GM10266 (cell line): ENCODE results near the gene CDCA5.
A peak's percentile ranks its signal among the peaks of the same experiment; 100 is the strongest.
"Not testable (repeated sequence)": the region's sequence is repeated elsewhere in the genome, so short reads cannot be mapped to it uniquely, and the experiment has no call there.

Experiments used
- DNase-seq: peaks from one replicate; pipeline ENCODE4 v3.0.0; 2012; ENCODE audit errors: extremely low spot score
- TF ChIP-seq, protein P1 (sequence below): IDR thresholded peaks from 2 replicates; pipeline ENCODE4 v1.5.1; 2012; ENCODE audit warnings: mild to moderate bottlenecking, low read depth; ENCODE audit not compliant: control insufficient read depth, insufficient read depth; ENCODE audit errors: missing control alignments

The CDCA5 gene

DNA sequence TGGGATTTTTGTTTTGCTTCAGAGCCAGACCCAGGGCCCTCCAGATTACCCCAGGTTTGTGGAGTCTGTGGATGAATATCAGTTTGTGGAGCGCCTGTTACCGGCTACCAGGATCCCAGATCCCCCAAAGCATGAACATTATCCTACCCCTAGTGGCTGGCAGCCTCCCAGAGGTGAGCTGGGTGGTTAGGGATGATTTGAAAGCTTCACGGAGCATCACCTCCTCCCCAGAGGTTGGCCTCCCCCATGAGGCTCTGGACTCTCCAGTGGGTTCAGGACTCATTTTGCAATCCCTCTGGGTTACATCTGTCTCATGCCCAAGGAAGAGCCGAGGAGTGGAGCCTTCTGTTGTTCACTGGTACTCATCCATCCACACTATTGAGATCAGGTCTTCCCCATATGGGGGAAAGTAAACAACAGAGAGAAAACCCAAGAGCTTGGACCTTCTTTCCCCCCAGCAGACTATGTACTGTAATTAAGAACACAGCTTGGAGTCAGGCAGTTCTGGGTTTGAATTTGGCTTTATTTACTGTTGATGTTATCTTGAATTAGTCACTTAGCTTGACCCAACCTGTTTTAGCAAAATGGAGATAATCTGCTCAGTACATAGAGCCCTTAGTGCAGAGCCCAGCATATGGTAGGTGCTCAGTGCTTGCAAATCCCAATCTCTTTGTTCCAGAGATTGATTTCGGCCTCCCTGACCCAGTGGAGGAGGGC lies 40.8 kb upstream of the CDCA5 start:
- TF ChIP-seq, protein P1, sequence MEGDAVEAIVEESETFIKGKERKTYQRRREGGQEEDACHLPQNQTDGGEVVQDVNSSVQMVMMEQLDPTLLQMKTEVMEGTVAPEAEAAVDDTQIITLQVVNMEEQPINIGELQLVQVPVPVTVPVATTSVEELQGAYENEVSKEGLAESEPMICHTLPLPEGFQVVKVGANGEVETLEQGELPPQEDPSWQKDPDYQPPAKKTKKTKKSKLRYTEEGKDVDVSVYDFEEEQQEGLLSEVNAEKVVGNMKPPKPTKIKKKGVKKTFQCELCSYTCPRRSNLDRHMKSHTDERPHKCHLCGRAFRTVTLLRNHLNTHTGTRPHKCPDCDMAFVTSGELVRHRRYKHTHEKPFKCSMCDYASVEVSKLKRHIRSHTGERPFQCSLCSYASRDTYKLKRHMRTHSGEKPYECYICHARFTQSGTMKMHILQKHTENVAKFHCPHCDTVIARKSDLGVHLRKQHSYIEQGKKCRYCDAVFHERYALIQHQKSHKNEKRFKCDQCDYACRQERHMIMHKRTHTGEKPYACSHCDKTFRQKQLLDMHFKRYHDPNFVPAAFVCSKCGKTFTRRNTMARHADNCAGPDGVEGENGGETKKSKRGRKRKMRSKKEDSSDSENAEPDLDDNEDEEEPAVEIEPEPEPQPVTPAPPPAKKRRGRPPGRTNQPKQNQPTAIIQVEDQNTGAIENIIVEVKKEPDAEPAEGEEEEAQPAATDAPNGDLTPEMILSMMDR = no peak
- DNase-seq = no peak

DNA sequence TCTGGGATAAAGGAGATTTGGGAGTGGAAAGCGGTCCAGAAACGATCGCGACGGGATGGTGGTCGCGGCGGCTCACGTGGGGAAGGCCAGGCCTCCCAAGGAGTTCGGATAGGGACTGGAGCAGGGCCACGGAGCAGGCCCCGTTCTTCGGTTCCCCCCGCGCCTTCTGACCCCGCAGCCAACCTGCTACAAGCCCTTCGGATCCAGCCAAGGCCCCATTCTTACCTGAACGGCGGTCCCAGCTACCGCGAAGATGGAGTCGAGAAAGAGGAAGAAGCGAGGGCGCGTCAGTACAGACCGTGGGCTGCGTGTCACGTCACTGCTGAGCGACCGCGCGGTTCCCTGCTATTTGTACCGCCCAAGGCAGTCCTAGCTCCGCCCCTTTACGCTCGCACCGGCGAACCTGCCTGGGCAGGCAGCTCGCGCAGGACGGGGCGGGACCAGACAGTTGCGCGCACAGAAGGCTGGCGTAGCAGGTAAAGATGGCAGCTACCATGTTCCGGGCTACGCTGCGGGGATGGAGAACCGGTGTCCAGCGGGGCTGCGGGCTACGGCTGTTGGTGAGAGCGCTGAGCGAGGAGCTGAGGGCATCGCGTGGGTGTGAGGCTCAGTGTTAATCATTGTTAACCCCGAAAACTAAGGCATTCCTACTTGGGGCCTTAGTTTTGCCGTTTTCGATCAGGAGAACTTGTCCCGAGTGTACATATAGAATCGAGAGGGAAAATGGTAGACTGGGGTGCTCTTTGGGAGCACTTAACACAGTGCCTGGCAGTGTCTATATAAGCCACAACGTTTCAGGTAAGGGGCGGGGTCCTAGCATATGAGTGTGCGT lies 38.2 kb upstream of the CDCA5 start, which contains the start of the genes FAU and MRPL49:
Gene FAU (minus strand): TSS at position 270 of the 832 bp plus-strand sequence. CDS start 321 bp downstream, outside the sequence.
Gene MRPL49 (plus strand): TSS at position 457 of the 832 bp plus-strand sequence. CDS start 26 bp downstream, at position 483.
- TF ChIP-seq, protein P1 = no peak
- DNase-seq = peak; percentile 95

DNA sequence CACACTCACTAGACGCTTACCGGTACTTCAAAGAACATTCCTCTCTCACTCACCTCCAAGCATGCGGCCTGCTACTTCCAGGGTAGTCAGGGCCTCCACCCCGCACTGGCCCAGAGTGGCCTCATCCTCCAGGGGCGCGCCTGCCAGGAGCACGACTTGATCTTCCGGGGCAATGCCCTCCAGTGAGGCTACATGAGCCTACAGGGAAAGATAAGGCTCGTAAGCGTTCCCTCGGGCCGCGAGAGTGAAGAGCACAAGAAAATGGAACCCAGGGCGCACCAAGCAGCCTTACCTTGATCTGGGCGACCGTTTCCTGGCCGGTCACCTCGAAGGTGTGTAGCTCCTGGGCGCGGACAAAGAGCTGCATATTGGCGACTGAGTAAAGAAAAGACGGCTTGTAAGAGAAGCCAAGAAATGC lies 37.6 kb upstream of the CDCA5 start:
- TF ChIP-seq, protein P1 = no peak
- no peak for DNase-seq

DNA sequence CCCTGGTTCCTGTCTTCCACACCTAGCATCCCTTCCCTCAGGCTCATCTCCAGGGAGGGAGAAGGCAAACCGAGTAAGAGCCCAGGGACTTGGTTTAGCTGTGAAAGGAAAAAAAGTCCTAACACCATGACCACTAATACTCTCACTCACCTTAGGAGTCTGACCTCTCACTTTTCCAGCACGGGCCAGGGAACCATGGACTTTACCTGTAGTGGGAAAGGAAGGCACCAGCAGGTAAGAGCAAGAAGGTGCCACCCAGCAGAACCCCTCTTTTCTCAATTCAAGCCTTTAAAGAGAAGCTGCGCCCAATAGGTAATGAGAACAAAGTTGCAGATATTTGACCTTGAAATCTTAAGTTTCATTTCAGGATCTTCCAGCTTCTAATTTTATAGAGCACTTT lies 37.0 kb upstream of the CDCA5 start:
- DNase-seq = no peak
- TF ChIP-seq, protein P1 = no peak

DNA sequence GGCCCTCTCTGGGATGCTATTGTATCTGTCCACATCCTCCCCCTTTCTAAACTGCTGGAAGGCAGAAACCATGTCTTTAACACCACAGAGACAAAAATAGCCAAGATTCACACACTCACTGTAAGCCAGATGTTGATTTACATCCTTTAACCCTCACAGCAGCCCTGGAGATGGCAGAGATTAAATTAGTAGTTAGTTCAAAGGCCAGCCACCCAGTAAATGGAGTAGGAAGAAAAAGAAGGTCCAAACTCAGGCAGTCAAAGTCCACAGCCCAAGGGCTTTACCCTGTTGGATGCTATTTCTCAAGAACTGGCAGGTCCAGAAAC lies 35.8 kb upstream of the CDCA5 start:
- no peak for DNase-seq

DNA sequence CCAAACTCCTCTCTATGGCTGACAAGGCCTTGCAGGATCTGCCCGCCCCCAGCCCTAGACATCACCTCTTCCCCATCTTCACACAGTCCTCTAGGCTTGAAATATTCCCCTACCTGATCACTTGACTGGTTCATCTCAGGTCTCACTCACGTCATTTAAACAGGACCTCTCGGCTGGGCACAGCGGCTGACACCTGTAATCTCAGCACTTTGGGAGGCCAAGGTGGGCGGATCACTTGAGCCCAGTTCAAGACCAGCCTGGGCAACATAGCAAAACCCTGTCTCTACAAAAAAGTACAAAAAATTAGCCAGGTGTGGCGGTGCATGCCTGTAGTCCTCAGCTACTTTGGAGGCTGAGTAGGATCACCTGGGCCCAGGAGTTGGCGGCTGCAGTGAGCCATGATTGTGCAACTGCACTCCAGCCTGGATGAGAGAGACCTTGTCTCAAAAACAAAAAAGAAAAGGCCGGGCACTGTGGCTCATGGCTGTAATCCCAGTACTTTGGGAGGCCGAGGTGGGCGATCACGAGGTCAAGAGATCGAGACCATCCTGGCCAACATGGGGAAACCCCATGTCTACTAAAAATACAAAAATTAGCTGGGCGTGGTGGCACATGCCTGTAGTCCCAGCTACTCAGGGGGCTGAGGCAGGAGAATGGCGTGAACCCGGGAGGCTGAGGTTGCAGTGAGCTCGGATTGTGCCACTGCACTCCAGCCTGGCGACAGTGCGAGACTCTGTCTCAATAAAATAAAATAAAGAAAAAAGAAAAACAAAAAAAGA lies 35.2 kb upstream of the CDCA5 start:
- not testable (repeated sequence) for DNase-seq

More for the DNA sequence above, 35.8 kb upstream of the CDCA5 start:
- TF ChIP-seq, protein P1 = no peak

DNA sequence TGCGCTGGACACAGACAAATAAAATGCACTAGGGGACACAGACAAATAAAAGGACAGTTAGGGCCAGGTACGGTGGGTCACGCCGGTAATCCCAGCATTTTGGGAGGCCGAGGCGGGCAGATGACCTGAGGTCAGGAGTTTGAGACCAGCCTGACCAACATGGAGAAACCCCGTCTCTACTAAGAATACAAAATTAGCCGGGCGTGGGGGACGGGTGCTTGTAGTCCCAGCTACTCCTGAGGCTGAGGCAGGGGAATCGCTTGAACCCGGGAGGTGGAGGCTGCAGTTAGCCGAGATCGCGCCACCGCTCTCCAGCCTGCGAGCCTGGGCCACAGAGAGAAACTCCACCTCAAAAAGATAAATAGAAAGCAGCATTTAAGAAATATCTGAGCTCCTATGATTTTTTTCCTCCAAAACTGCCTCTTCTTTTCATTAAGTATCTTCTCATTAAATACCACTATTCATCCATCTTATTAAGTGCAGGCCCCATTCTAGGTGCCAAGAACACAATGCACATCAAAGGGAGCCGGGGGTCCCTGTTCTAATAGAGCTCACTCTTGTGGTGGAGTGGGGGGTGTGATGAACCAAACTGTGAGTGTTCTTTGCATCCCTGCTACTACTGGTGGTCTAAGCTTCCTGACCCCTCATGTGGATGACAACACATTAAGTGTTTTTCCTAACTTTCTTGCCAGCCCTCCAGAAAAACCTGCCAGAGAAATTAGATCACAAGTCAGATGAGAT lies 34.4 kb upstream of the CDCA5 start:
- TF ChIP-seq, protein P1 = no peak
- no peak for DNase-seq
